ENCODE results near the gene CHAD.
A peak's percentile ranks its signal among the peaks of the same experiment; 100 is the strongest.
"Not testable (repeated sequence)": the region's sequence is repeated elsewhere in the genome, so short reads cannot be mapped to it uniquely, and the experiment has no call there.

The CHAD gene

DNA sequence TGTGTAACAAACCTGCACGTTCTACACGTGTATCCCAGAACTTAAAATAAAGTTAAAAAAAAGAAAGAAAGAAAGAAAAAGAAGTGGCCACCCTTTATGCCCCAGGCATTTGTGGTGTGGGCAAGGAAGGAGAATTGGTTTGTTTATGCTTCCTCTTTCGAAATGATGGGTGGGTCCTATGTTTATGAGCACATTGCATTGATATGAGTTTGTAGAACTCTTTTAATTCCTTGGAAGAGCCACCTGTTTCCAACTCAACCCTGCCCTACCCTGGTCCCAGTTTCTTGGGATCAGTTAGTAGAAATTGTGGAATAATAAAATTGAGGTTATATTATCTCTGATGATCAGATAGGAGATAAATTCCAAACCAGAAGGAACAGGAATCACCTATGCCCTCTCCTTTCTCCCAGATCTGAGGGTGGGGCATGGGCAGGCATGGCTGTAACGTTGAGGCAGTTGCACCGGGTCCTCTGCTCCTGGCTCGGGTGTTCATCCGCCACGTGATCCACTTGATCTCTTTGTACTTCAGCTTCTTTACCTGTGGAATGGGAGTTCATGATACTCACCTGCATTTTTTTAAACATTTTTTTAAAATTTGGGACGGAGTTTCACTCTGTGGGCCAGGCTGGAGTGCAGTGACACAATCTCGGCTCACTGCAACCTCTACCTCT is 15.9 kb downstream of the CHAD start:
- no peak for DNase-seq

DNA sequence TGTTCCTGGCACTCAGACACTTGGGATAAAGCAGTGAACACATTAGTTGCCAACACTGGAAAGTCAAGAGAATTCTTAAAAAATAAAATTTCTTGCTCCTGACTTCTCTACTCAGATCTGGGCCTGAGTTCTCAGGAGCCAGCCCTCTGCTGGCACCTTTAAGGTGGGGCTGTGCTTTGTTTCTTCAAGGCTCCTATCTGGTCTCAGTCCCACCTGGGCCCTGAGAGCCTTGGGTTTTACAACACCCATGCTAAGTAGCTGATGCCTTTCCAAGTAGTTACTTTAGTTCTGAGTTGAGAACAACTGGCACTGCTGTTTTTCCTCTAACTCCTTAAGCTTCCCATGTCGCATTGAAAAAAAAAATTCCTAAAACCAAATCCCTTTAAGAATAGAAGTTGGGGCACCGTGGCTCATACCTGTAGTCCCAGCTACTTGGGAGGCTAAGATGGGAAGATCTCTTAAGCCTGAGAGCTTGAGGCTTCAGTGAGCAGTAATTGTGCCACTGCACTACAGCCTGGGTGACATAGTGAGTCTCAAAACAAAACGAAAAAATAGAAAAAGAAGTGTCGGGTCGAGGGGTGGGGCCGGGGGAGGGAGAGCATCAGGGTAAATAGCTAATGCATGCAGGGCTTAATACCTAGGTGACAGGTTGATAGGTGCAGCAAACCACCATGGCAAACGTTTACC is 16.6 kb downstream of the CHAD start:
- no peak for DNase-seq

DNA sequence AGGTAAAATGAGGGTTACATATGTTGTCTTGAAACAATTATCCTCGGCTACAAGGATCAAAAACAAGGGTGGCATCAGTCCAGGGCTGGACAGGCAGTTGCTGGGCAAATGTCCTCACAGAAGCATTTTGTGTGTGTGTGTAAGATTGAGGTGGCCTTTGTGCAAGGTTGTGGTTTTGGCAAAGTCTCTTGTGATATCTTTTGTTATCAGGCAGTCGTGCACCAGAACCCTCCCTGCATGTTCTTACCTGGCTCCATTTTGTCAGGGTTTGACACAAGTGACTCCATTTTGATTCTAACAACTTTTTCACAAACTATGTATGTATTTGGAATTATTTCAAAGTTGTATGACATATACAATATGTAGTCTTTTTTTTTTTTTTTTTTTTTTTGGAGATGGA is 20.0 kb downstream of the CHAD start:
- DNase-seq = no peak

DNA sequence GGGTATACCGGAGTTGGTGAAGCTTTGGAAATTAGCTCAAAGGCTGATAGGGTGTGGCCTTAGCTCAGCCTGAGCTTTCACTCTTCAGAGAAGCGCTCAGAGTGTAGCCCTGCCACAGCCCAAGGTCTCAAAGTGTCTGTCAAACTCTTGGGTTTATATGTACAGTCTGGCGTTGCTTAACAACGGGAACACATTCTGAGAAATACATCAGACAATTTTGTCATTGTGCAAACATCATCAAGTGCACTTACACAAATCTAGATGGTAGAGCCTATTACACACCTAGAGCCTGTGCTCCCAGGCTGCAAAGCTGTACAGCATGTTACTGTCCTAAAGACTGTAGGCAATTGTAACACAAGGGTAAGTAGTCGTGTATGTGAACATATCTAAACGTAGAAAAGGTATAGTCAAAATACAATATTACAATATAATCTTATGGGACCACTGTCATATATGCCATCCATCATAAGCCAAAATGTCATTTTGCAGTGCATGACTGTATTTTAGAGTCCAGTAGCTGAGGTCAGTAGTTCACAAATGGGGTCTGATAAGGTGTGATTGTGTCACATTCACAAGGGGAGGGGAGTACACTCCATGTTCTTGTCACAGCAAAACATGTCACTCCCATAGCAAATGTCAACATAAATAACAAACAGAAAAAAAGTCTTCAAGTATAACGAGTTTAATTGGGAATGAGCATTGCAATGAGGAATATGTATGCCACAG is 20.6 kb downstream of the CHAD start:
- no peak for DNase-seq

DNA sequence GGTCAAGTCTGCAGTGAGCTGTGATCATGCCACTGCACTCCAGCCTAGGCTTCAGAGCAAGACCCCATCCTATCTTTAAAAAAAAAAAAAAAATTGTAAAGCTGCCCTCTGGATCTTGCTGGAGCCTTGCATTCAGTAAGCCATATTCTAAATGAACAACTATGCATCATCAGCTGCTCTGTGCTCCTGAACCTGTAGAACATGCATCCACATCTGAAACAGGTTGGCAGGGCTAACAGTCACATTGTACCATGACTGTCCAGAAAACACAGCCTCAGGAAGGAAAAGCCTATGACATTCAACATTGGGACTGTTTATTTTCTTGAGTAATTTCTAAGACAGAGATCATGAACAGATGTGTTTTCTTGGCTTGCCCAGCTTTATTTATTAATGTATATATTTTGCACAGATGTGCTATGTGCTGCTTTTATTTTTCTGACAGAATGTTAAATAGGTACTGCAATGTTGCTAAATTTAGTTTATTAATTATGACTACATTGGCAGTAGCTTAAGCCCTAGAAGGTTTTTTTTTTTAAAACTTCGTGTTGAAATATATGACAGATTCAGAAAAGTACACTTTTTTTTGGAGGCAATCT is 22.9 kb downstream of the CHAD start:
- DNase-seq = no peak

DNA sequence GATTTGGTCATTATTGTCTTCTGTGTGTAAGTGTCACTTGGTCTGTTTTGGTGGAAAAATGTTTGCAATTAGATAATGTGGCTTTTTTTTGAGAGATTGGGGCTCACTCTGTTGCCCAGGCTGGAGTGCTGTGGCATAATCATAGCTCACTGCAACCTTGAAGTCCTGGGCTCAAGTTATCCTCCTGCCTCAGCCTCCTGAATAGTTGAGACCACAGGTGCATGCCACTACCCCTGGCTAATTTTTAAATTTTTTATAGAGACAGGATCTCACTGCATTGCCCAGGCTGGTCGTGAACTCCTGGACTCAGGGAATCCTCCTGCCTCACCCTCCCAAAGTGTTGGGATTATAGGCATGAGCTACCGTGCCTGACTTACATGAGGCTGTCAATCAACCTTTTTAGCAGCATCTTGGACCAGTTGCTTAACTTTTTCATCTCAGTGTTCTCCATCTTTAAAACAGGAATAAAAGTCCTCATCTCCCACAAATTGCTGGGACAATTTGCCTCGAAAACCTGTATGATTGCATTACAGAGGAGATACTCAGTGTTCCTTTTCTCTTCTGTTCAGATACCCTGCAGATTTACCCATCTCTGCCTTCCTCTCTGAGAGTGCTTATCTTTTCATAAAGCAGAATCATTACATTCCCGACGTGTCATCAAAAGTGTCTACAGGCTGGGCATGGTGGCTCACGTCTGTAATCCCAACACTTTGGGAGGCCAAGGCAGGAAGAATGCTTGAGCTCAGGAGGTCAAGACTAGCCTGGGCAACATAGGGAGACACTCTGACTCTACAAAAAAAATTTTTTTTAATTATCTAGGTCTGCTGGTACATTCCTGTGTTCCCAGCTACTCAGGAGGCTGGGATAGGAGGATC is 23.6 kb downstream of the CHAD start:
- no peak for DNase-seq

DNA sequence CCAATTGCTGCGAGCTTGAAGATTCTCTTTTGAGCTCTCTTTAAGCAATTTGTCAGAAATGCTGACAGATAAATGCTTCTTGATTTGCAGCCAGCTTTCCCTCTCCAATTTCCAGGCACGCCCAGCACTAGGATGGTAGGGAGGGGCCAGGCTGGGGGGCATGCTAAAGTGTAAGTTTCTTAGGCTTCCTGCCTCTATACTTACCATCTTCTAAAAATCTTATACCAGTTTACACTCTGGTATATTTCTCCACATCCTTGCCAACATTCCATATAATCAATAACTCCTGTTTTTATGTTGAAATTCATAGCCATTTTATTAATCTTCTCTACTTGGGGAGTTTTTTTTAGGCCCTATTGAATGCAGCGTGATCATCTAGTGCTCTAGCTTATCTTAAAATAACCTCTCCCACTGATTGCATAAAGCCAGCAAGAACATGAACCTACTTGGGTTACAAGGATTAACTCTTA is 25.1 kb downstream of the CHAD start:
- DNase-seq = no peak

DNA sequence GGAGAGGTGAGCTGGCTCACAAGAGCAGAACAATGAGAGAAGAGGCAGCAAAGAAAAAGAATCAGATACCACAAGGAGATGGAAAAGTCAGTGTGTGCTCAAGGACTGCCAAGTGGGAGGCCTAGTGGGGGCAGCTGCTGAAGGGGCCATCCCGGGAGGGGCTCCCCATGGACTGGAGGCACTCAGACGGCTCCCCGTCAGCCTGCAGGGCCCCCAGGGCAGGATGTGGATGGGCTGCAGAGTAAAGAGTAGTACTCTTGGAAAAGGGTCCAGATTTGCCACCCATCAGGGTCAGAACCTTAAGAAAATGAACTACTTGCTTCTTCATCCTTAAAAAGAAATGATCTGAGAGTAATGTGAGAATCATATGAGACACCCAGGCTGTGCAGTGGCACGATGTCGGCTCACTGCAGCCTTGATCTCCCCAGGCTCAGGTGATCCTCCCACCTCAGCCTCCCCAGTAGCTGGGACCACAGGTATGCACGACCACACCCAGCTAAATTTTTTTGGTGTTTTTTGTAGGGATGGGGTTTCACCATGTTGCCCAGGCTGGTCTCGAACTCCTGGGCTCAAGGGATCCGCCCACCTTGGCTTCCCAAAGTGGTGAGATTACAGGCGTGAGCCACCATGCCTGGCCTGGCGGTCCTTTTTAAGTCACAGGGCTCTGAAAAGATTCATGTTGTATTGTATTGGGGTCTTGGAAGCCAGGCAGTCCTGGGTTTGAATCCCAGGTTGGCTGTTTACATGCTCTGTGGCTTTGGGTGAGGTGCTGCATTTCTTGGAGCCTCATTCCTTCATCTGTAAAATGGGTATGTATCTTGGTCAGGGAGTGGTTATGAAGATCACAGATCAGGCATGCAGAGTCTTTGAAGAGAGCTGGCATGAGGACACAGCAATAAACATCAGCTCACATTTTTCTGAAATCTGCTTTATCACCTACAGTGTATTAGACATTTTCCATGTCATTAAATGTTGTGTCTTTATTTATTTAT is 27.5 kb downstream of the CHAD start:
- no peak for DNase-seq

DNA sequence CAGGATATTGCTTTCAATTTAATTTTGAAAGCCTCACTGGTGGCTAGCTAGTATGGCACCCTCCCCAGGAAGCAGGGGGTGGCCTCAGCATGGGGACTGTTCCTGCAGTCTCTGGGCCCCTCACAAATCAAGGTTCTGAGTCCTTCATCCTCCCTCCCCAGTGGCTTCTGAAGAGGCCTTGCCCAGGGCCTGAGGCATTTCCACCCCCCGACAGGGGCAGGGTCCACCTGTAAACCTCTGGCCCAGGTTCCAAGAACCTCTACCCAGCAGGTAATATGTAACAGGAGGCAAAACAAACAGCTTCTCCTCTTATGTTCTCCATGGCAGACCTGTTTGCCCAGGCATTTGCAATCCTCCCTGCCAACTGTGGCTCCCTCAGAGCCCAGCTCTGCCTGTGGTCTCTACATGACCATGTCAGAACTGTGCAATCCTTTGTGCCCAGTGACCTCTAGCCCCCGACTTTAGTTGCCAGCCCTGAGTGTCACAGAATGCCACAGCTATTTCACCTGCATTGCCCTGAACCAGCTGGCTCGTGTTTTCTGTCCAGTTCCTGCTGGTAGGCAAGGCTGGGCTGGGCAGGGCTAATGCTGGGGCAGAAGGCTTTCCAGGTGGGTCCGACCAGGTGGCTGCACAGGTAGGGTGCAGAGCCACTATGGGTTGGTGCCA is 28.4 kb downstream of the CHAD start:
- DNase-seq = no peak

DNA sequence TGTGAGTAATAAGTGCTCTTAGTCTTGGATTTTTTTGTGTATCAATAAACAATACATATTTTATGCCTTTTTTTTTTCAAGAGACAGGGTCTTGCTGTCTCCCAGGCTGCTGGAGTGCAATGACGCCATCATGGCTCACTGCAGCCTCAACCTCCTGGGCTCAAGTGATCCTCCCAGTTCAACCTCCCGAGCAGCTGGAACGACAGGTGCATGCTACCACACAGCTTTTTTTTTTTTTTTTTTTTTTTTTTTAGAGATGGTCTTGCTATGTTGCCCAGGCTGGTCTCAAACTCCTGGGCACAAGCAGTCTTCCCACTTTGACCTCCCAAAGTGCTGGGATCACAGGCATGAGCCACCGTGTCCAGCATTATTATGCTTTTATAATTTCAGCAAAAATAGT is 29.7 kb downstream of the CHAD start:
- no peak for DNase-seq

DNA sequence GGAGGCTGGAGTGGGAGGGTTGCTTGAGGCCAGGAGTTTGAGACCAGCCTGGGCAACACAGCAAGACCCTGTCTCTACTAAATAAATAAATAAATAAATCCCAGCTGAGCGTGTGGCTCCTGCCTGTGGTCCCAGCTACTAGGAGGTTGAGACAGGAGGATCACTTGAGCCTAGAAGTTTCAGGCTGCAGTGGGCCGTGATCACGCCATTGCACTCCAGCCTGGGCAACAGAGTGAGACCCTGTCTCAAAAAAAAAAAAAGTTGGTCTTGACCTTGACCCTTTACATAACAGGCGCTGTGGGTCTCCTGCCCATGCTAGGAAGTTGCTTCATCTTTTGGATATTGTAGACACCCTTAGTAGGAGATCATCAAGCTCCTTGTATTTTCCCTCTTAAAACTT is 31.3 kb downstream of the CHAD start:
- no peak for DNase-seq

DNA sequence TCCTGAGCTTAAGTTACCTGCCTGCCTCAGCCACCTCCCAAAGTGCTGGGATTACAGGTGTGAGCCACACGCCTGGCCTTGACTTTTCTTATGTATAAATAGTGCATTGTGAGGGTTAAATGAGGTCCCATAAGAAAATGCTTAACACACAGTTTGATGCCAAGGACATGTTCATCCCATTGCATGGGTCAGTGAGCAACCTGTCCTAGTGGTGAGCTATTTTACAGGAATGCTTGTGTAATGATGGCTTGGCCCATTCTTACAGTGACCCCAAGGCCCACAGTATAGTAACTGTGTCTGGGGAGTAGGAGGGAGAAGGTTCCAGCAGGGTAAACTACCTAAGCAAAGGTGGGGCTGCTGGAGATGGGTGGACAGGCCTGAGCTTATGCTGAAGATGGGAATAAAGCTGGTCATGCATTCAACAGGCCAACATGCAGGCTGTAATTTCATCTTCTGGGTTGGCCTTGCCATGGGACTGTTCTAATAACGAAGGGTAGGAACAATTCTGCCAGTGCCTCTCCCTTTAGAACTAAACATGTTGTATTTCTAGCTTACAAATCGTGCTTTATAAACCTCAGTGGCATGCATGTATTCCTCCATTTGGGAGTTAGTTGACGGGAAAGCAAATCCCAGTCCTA is 36.4 kb downstream of the CHAD start:
- DNase-seq = no peak

DNA sequence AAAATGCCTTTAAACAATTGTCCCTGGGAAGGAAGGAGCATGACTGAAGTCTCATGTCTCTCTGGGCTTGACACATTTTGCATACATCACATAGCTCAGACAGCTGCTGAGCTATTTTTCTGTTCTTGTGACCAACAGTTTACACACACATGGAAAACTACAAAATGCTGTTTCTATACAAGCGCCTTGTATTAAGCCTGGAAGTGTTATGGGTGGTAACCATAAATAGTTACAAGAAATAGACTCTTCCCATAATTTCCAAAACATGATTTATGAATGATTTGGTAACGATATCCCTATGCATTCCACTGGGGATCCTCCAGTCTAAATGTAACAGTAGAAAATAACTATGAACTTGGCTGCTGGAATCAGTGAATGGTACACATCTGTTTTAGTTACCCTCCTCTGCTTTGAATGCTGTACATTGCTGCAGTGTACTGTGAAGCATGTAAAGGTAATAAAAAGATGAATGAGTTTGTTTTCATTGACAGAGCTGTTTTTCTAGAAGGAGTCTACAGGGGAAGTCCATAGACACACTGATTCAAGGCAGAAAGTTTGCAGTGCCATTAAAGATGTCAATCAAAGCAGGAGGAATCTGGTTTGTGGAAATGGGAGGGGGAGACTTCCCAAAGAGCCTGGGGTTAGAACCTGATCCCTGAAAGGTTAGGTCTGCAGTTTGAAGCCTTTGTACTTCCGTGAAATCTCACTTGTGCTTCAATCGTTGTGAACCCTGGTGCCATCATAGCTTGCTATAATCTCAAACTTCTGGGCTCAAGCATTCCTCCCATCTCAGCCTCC is 37.7 kb downstream of the CHAD start:
- DNase-seq = no peak

DNA sequence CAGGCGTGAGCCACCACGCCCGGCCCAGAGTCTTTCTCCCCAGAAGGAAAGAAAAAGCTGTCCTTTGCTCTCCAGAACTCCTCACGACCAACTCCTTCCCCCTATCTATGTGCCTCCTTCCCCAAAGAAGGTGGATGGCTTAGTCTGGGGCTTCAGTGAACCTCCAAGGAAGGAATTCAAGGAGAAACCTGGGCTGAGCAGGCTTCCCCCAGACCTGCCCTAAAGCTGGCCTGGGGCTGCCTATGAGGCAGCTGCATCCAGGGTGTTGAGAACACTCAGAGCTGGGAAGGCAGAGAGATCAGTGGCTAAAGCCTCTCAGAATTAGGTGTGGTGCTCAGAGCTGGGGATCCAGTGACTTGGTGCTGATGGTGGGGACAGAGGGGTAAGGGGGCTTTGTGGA is 38.9 kb downstream of the CHAD start:
- DNase-seq = no peak

DNA sequence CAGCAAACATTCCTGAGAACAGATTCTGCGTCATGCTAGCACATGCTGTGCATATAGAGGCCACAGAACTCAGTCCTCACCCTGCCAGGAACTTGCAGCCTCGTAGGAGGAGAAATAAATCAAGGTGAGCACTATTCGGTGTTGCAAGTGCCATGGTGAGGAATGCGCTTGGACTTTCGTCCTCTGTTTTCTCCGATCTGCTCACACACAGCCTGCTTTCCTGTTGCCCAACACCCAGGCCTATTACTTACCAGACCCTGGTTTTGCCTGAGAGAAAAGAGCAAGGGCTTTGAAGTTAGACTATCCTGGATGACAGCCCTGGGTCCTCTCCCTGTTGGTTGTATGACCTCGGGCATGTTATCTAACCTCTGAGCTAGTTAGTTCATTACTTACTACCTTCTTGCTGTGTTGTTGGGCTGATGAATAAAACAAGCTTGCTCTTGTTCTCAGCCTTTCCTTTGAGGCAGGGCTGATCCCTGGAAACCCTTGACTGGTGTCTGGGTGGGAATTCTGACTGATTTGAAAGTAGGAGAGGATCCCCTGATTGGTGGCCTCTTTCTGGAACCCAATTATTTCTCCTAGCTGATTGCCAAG is 39.8 kb downstream of the CHAD start:
- DNase-seq = no peak

DNA sequence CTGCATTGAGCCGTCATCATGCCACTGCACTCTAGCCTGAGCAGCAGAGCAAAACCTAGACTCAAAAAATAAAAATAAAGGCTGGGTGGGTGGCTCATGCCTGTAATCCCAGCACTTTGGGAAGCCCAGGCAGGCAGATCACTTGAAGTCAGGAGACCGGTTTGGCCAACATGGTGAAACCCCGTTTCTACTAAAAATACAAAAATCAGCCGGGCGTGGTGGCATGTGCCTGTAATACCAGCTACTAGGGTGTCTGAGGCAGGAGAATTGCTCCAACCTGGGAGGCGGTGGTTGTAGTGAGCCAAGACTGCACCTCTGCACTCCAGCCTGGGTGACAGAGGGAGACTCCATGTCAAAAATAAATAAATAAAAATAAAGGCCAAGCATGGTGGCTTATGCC is 40.6 kb downstream of the CHAD start:
- not testable (repeated sequence) for DNase-seq

DNA sequence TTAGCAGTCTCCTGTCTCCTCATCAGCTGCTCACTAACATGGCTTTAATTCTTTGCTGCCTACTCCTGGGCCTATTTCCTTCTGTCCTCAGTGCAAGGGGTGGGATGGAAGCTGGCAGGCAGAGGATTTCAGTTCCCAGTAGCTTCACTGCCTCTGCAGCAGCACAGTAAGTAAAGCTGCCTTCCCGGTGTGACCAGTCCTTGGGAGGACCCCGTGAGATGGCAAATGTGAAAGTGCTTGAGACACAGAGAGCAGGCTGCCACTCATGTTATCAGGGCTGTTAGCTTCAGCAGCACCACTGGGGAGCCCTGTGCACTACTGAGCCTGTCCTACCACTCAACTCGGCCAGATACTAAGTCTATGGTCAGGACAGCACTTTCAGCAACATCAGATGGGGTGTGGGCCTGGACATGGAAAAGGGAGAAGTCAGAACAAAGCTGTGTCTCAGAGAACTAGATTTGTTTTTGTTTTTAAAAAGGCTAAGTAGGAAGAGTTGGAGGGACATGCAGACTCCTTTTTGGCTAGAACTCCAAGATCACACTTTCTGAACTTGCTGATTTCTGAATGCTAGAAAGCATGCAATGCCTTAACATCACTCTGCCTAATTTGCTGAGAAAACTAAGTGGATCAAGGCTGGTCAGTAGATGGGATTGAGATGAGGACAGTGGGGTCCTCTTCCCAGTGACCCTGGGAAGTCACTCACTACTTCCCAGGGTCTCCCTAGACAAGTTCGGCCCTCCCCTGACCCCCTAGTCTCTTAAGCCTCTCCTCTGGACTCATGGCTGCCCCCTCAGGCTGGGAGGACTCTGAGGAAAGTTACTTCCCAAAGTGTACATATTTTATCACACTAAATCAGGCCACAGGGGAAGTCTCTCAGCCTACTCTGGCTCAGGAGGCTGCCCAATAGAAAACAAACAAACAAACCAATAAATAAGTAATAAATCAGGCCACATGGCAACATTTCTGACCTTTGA is 41.6 kb downstream of the CHAD start:
- DNase-seq = peak in 1 of 2 donors; percentile 11

DNA sequence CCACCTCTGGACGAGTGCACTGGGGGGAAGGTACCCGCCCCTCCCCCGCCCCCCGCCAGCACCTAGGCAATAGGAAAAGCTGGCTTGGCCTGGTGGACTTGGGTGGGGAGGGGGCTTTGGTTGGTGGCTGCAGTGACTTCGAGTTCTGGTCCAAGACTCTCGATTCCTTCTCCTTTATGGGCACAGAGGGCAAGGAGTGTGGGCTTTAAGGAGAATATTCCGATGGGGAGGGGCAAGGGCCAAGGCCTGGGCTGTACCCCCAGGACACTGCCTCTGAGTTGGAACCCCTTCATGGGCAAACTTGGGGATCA is 42.3 kb downstream of the CHAD start:
- no peak for DNase-seq

All from stimulated activated CD4-positive, alpha-beta T cell treated with anti-CD3 and anti-CD28 coated beads, Interleukin-2, amount 100 ng/mL, for 48 hours (primary cell).